Kidney (tissue), 14 donors: ENCODE results near the gene MRTFA. TPM values are rescaled to one million over a fixed set of nuclear protein-coding genes. Genes with fewer than 3 reads are reported as not detected.
"Not testable (repeated sequence)": the region's sequence is repeated elsewhere in the genome, so short reads cannot be mapped to it uniquely, and the experiment has no call there.

Experiments used
- DNase-seq, 5 donors: peaks; one replicate each; pipeline ENCODE4 v3.0.0-alpha.2; 2013 to 2020
- FAIRE-seq: peaks from 2 replicates; lab custom pipeline; 2012; peaks lifted over from hg19 to GRCh38; lab: Jason Lieb, UNC
- H3K27ac ChIP-seq, 2 donors: one replicate each; pipeline ENCODE4 v1.7.0; 2013; ENCODE audit warnings: low read depth in 2 of 2, low read length in 2 of 2, inconsistent platforms in 1 of 2
- H3K27me3 ChIP-seq: one replicate; pipeline ENCODE4 v1.7.1; 2013; ENCODE audit warnings: low read length, inconsistent platforms; ENCODE audit not compliant: control insufficient read depth, insufficient read depth
- H3K36me3 ChIP-seq, 3 donors: one replicate each; pipeline versions ENCODE4 v1.7.0 to v1.7.1; 2013; ENCODE audit warnings: low read length in 3 of 3, control low read depth in 1 of 3, inconsistent platforms in 1 of 3; ENCODE audit not compliant: insufficient read depth in 3 of 3, control insufficient read depth in 2 of 3
- H3K4me1 ChIP-seq, 3 donors: one replicate each; pipeline versions ENCODE4 v1.7.0 to v1.7.1; 2013; ENCODE audit warnings: low read length in 3 of 3, inconsistent platforms in 1 of 3, low read depth in 1 of 3; ENCODE audit not compliant: control insufficient read depth in 2 of 3, insufficient read depth in 2 of 3
- H3K4me3 ChIP-seq, 3 donors: one replicate each; pipeline versions ENCODE4 v1.7.0 to v1.8.1; 2013; ENCODE audit warnings: low read length in 3 of 3, control low read depth in 1 of 3, inconsistent platforms in 1 of 3
- H3K9ac ChIP-seq, 3 donors: one replicate each; pipeline versions ENCODE4 v1.7.0 to v1.7.1; 2013; ENCODE audit warnings: low read length in 3 of 3, control low read depth in 1 of 3, inconsistent platforms in 1 of 3
- H3K9me3 ChIP-seq, 3 donors: one replicate each; pipeline versions ENCODE4 v1.7.0 to v1.7.1; 2013; ENCODE audit warnings: low read length in 3 of 3, control low read depth in 1 of 3, inconsistent platforms in 1 of 3; ENCODE audit not compliant: control insufficient read depth in 2 of 3, insufficient read depth in 1 of 3
- intact Hi-C: fragments of 100-400 bp; cut with DNase I; formaldehyde crosslinking; loops from one replicate; pipeline ENCODE4 v1.11.1; 2022
- polyA plus RNA-seq: library from polyadenylated mRNA; stranded (reverse); fragments of 350-450 nt; fragmentation: Illumina TruSeq; extraction: RNeasy Lipid Tissue Mini Kit (QIAGEN cat#74804); gene quantifications from one replicate; pipeline ENCODE4 v1.2.3, GENCODE V29; 2014; ENCODE audit warnings: low read depth, low replicate concordance; ENCODE audit not compliant: insufficient read depth
- total RNA-seq: library from RNA; stranded (reverse); fragmentation: NEBNext Ultra II Directional; extraction: Animal tissue kit (Norgen Biotek cat#: 25700); gene quantifications from one replicate; pipeline ENCODE4 v1.2.1, GENCODE V29; 2021
- TF ChIP-seq, protein P1 (sequence below): IDR thresholded peaks from 3 replicates; pipeline ENCODE4 v1.5.1; 2012; ENCODE audit warnings: mild to moderate bottlenecking, moderate library complexity, borderline replicate concordance; ENCODE audit not compliant: insufficient read depth; ENCODE audit errors: extremely low read depth
- donor health status: control.
- donor health status: control.
- donor health status: control.
- donor health status: control.
- donor health status: control.
- donor health status: DM: yes; HTN: yes; CAD: no.
- donor health status: Normal renal cell carcinoma (clear cell type).

The MRTFA gene
- total and polyA plus RNA-seq, 2 donors from 2014 or later, result 12.5 to 59.9 TPM

DNA sequence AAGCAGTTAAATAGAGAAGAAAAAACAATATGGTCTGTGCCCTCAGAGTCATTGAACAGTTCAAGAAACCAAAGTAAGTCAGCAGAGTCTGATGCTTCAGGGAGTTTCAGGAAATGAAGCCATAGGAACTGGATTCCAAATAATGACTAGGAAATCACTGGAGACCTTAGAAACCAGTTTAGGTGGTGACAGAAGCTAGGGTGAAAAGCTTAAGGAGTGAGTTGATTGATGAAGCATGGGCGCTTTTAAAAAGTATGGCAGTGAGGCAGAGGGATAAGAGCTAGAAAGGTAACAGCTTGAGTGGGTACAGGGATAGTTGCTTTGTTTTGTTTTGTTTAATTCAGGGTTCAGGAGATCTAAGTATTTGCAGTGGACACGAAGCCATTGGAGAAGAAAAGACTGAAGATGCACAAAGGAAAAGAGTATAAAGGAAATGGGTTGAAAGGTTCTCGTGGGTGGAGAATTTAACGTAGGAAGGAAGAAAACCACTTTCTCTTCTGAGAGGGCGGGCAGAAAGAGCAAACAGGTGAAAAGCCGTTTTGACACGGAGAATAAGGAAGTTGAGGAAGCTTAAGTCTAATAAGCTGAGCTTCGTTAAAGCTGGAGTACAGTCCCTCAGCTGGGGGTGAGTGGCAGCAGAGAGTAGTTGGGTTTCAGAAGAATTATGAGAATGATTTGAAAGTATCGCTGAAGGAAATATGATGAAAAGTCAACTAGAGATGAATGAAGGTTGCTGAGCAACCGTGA, 251.3 kb downstream of the MRTFA start:
- Histone ChIP-seq H3K27me3 (no peaks in the 10 kb centered on the region), H3K9me3 (no peaks in the 10 kb centered on the region), H3K36me3 (no peaks in the 10 kb centered on the region), H3K4me3 (no peak overlapping the region), H3K27ac (no peak overlapping the region), H3K9ac (no peak overlapping the region), H3K4me1 (peaks cover 0 to 2% (median 0%) of the 10 kb centered on the region in 3 donors)
- DNase-seq (no peak), FAIRE-seq (no peak)
- TF ChIP-seq, protein P1, sequence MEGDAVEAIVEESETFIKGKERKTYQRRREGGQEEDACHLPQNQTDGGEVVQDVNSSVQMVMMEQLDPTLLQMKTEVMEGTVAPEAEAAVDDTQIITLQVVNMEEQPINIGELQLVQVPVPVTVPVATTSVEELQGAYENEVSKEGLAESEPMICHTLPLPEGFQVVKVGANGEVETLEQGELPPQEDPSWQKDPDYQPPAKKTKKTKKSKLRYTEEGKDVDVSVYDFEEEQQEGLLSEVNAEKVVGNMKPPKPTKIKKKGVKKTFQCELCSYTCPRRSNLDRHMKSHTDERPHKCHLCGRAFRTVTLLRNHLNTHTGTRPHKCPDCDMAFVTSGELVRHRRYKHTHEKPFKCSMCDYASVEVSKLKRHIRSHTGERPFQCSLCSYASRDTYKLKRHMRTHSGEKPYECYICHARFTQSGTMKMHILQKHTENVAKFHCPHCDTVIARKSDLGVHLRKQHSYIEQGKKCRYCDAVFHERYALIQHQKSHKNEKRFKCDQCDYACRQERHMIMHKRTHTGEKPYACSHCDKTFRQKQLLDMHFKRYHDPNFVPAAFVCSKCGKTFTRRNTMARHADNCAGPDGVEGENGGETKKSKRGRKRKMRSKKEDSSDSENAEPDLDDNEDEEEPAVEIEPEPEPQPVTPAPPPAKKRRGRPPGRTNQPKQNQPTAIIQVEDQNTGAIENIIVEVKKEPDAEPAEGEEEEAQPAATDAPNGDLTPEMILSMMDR, result no peak
- intact Hi-C loops, result no loop called here

DNA sequence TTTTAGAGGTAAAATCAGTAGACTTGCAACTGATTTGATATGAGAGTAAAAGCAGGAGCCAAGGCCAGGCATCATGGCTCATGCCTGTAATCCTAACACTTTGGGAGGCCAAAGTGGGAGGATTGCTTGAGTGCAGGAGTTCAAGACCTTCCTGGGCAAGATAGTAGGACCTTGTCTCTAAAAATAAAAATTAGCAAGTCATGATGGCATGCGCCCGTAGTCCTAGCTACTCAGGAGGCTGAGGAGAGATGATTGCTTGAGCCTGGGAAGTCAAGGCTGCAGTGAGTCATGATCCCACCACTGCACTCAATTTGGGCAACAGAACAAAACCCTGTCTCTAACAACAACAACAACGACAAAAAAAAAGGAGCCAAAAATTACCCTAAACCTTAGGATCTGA, 252.6 kb downstream of the MRTFA start:
- Histone ChIP-seq H3K9ac (no peak overlapping the region), H3K9me3 (no peaks in the 10 kb centered on the region), H3K27ac (no peak overlapping the region), H3K27me3 (no peaks in the 10 kb centered on the region), H3K4me3 (no peak overlapping the region), H3K36me3 (peaks cover 0 to 2% (median 0%) of the 10 kb centered on the region in 3 donors), H3K4me1 (peaks cover 0 to 2% (median 0%) of the 10 kb centered on the region in 3 donors)
- TF ChIP-seq, protein P1, result no peak
- intact Hi-C loops, result no loop called here
- no peak for FAIRE-seq
- DNase-seq, result no peak

DNA sequence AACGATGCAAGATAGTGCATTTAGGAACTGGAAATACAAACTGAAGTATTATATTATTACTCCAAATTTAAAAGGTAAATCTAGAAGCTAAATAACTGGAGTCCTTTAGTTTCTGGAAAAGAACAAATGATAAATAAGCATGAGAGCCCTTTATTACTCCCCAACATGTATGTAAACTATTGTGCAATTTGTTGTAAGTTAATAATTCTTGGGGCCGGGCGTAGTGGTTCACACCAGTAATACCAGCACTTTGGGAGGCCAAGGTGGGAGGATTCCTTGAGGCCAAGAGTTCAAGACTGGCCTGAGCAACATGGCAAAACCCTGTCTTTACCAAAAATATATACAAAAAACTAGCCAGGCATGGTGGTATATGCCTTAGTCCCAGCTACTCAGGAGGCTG, 255.1 kb downstream of the MRTFA start:
- Histone ChIP-seq H3K27me3 (no peaks in the 10 kb centered on the region), H3K36me3 (peaks cover 0 to 2% (median 0%) of the 10 kb centered on the region in 3 donors), H3K27ac (no peak overlapping the region), H3K9ac (no peak overlapping the region), H3K9me3 (no peaks in the 10 kb centered on the region), H3K4me1 (no peaks in the 10 kb centered on the region), H3K4me3 (no peak overlapping the region)
- no peak for FAIRE-seq
- DNase-seq, result no peak
- TF ChIP-seq, protein P1, result no peak
- intact Hi-C loops, result no loop called here

DNA sequence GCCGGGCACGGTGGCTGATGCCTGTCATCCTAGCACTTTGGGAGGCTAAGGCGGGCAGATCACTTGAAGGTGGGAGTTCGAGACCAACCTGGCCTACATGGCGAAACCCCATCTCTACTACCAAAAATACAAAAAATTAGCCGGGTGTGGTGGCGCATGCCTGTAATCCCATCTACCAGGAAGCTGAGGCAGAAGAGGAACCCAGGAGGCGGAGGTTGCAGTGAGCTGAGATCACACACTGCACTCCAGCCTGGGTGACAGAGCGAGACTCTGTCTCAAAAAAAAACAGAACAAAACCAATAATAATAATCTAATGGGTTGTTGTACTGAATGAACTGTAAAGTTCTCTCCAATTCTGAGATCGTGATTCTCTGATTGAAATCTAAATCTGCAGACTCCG, 258.1 kb downstream of the MRTFA start:
- H3K4me3 ChIP-seq, DNase-seq, H3K27ac ChIP-seq, H3K9me3 ChIP-seq, H3K36me3 ChIP-seq, H3K9ac ChIP-seq, intact Hi-C loops, FAIRE-seq, H3K27me3 ChIP-seq, H3K4me1 ChIP-seq: not testable (repeated sequence)
